Measurements from ENCODE around the gene HTATIP2. TPM values are rescaled to one million over a fixed set of nuclear protein-coding genes. Genes with fewer than 3 reads are reported as not detected.
A peak's percentile ranks its signal among the peaks of the same experiment; 100 is the strongest.

The HTATIP2 gene
- total and polyA plus RNA-seq, 9 of the 15 experiments (the other 6 are each of a cell fraction or from before 2014, with no cell fraction given), result 48.3 to 90.9 (median 64.4) TPM

DNA sequence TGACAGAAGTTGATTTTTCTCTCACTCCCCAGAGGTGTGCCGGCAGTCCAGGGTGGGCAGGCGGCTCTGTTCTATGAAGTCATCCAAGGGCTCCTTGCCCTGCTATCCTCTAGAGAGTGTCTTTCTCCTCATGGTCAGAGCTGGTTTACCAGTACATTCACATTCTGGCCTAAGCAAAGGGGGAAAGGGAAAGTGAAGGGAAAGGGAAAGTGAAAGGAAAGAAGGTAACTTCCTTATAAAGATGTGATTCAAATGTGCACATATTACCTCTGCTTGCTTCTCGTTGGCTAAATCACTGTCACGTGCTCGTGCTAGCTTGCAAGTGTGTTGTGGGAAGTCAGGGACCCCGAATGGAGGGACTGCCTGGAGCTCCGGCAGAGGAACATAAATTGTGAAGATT, 2.9 kb upstream of the HTATIP2 start (continued):
- TF ChIP-seq, protein P1, sequence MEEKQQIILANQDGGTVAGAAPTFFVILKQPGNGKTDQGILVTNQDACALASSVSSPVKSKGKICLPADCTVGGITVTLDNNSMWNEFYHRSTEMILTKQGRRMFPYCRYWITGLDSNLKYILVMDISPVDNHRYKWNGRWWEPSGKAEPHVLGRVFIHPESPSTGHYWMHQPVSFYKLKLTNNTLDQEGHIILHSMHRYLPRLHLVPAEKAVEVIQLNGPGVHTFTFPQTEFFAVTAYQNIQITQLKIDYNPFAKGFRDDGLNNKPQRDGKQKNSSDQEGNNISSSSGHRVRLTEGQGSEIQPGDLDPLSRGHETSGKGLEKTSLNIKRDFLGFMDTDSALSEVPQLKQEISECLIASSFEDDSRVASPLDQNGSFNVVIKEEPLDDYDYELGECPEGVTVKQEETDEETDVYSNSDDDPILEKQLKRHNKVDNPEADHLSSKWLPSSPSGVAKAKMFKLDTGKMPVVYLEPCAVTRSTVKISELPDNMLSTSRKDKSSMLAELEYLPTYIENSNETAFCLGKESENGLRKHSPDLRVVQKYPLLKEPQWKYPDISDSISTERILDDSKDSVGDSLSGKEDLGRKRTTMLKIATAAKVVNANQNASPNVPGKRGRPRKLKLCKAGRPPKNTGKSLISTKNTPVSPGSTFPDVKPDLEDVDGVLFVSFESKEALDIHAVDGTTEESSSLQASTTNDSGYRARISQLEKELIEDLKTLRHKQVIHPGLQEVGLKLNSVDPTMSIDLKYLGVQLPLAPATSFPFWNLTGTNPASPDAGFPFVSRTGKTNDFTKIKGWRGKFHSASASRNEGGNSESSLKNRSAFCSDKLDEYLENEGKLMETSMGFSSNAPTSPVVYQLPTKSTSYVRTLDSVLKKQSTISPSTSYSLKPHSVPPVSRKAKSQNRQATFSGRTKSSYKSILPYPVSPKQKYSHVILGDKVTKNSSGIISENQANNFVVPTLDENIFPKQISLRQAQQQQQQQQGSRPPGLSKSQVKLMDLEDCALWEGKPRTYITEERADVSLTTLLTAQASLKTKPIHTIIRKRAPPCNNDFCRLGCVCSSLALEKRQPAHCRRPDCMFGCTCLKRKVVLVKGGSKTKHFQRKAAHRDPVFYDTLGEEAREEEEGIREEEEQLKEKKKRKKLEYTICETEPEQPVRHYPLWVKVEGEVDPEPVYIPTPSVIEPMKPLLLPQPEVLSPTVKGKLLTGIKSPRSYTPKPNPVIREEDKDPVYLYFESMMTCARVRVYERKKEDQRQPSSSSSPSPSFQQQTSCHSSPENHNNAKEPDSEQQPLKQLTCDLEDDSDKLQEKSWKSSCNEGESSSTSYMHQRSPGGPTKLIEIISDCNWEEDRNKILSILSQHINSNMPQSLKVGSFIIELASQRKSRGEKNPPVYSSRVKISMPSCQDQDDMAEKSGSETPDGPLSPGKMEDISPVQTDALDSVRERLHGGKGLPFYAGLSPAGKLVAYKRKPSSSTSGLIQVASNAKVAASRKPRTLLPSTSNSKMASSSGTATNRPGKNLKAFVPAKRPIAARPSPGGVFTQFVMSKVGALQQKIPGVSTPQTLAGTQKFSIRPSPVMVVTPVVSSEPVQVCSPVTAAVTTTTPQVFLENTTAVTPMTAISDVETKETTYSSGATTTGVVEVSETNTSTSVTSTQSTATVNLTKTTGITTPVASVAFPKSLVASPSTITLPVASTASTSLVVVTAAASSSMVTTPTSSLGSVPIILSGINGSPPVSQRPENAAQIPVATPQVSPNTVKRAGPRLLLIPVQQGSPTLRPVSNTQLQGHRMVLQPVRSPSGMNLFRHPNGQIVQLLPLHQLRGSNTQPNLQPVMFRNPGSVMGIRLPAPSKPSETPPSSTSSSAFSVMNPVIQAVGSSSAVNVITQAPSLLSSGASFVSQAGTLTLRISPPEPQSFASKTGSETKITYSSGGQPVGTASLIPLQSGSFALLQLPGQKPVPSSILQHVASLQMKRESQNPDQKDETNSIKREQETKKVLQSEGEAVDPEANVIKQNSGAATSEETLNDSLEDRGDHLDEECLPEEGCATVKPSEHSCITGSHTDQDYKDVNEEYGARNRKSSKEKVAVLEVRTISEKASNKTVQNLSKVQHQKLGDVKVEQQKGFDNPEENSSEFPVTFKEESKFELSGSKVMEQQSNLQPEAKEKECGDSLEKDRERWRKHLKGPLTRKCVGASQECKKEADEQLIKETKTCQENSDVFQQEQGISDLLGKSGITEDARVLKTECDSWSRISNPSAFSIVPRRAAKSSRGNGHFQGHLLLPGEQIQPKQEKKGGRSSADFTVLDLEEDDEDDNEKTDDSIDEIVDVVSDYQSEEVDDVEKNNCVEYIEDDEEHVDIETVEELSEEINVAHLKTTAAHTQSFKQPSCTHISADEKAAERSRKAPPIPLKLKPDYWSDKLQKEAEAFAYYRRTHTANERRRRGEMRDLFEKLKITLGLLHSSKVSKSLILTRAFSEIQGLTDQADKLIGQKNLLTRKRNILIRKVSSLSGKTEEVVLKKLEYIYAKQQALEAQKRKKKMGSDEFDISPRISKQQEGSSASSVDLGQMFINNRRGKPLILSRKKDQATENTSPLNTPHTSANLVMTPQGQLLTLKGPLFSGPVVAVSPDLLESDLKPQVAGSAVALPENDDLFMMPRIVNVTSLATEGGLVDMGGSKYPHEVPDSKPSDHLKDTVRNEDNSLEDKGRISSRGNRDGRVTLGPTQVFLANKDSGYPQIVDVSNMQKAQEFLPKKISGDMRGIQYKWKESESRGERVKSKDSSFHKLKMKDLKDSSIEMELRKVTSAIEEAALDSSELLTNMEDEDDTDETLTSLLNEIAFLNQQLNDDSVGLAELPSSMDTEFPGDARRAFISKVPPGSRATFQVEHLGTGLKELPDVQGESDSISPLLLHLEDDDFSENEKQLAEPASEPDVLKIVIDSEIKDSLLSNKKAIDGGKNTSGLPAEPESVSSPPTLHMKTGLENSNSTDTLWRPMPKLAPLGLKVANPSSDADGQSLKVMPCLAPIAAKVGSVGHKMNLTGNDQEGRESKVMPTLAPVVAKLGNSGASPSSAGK (IDR thresholded peaks at IDR 0.05), result peak; percentile 41
- TF ChIP-seq ZNF184 (CRISPR knock-in tag; IDR thresholded peaks at IDR 0.05) (no peak), ZBTB8A (IDR thresholded peaks at IDR 0.05; ENCODE audit: partially characterized antibody) (no peak), SRSF9 (IDR thresholded peaks at IDR 0.05; ENCODE audit: borderline replicate concordance, low read depth, low read length) (no peak), TOE1 (IDR thresholded peaks at IDR 0.05; ENCODE audit: borderline replicate concordance) (peak; percentile 60; the same call in 1 of the 2 replicates), TOE1 (CRISPR knock-in tag; IDR thresholded peaks at IDR 0.05; ENCODE audit: borderline replicate concordance, low read depth) (no peak), SMARCA4 (IDR thresholded peaks at IDR 0.05) (no peak), FOXM1 (IDR thresholded peaks at IDR 0.05; ENCODE audit: low read depth) (peak; percentile 73), FOXM1 (CRISPR knock-in tag; IDR thresholded peaks at IDR 0.05; ENCODE audit: low read depth) (no peak)
- TF ChIP-seq, protein P2, sequence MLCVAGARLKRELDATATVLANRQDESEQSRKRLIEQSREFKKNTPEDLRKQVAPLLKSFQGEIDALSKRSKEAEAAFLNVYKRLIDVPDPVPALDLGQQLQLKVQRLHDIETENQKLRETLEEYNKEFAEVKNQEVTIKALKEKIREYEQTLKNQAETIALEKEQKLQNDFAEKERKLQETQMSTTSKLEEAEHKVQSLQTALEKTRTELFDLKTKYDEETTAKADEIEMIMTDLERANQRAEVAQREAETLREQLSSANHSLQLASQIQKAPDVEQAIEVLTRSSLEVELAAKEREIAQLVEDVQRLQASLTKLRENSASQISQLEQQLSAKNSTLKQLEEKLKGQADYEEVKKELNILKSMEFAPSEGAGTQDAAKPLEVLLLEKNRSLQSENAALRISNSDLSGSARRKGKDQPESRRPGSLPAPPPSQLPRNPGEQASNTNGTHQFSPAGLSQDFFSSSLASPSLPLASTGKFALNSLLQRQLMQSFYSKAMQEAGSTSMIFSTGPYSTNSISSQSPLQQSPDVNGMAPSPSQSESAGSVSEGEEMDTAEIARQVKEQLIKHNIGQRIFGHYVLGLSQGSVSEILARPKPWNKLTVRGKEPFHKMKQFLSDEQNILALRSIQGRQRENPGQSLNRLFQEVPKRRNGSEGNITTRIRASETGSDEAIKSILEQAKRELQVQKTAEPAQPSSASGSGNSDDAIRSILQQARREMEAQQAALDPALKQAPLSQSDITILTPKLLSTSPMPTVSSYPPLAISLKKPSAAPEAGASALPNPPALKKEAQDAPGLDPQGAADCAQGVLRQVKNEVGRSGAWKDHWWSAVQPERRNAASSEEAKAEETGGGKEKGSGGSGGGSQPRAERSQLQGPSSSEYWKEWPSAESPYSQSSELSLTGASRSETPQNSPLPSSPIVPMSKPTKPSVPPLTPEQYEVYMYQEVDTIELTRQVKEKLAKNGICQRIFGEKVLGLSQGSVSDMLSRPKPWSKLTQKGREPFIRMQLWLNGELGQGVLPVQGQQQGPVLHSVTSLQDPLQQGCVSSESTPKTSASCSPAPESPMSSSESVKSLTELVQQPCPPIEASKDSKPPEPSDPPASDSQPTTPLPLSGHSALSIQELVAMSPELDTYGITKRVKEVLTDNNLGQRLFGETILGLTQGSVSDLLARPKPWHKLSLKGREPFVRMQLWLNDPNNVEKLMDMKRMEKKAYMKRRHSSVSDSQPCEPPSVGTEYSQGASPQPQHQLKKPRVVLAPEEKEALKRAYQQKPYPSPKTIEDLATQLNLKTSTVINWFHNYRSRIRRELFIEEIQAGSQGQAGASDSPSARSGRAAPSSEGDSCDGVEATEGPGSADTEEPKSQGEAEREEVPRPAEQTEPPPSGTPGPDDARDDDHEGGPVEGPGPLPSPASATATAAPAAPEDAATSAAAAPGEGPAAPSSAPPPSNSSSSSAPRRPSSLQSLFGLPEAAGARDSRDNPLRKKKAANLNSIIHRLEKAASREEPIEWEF (CRISPR knock-in tag; IDR thresholded peaks at IDR 0.05), result no peak
- TF ChIP-seq, protein P3, sequence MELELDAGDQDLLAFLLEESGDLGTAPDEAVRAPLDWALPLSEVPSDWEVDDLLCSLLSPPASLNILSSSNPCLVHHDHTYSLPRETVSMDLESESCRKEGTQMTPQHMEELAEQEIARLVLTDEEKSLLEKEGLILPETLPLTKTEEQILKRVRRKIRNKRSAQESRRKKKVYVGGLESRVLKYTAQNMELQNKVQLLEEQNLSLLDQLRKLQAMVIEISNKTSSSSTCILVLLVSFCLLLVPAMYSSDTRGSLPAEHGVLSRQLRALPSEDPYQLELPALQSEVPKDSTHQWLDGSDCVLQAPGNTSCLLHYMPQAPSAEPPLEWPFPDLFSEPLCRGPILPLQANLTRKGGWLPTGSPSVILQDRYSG (tag; conservative IDR thresholded peaks at IDR 0.05; ENCODE audit: low read depth), result 0 out of 2 replicates have a peak, but pooled peaks have one; percentile 31

Data from K562 (cell line).